SK-N-SH (cell line): ENCODE results near the gene CD244. TPM values are rescaled to one million over a fixed set of nuclear protein-coding genes. Genes with fewer than 3 reads are reported as not detected.
"Not testable (repeated sequence)": the region's sequence is repeated elsewhere in the genome, so short reads cannot be mapped to it uniquely, and the experiment has no call there.

ENCODE experiments used
- CTCF ChIA-PET: fragments of 300-600, 350-600 bp; formaldehyde crosslinking; extraction: SDS; loops from one replicate; lab custom pipeline; 2021; lab: Yijun Ruan, JAX
- POLR2A ChIA-PET: fragments of 350-600 bp; sonication (Branson Sonifier 250); formaldehyde crosslinking; extraction: SDS; loops from one replicate; lab custom pipeline; 2020; ENCODE audit warnings: antibody characterized with exemption, inconsistent platforms; lab: Yijun Ruan, JAX
- DNase-seq: peaks from one replicate; pipeline ENCODE4 v3.0.0; 2012
- H2AFZ ChIP-seq: fragments of 200-600 bp; sonication (generic); 2 replicates; pipeline ENCODE4 v1.8.1; 2016; ENCODE audit warnings: antibody characterized with exemption, mild to moderate bottlenecking, low read depth
- H3F3A ChIP-seq: fragments of 200-600 bp; sonication (generic); replicated peaks from 2 replicates; pipeline ENCODE3; 2016; ENCODE audit warnings: antibody characterized with exemption, mild to moderate bottlenecking; ENCODE audit not compliant: insufficient read depth
- H3K27ac ChIP-seq, 2 experiments: fragments of 200-500 bp in 1 of 2; fragments of 200-600 bp in 1 of 2; sonication (Bioruptor generic) in 1 of 2; sonication (generic), shearing (Covaris generic) in 1 of 2; 2 replicates each; pipeline versions ENCODE4 v1.5.1 to v1.6.1; 2014 to 2016; ENCODE audit warnings: low read depth in 2 of 2, inconsistent platforms in 1 of 2, low read length in 1 of 2, mild to moderate bottlenecking in 1 of 2, mixed read lengths in 1 of 2
- H3K27me3 ChIP-seq: fragments of 200-600 bp; sonication (generic), shearing (Covaris generic); 2 replicates; pipeline ENCODE4 v1.6.1; 2016; ENCODE audit warnings: mixed run types; ENCODE audit not compliant: insufficient read depth
- H3K36me3 ChIP-seq, 2 experiments: fragments of 200-500 bp in 1 of 2; fragments of 200-600 bp in 1 of 2; sonication (Bioruptor generic) in 1 of 2; sonication (generic) in 1 of 2; replicated peaks in 1 of 2; 2 replicates each; pipeline versions ENCODE3 to v1.5.1; 2014 to 2016; ENCODE audit warnings: low read length in 1 of 2, mild to moderate bottlenecking in 1 of 2; ENCODE audit not compliant: insufficient read depth in 2 of 2, control insufficient read depth in 1 of 2
- H3K4me1 ChIP-seq, 2 experiments: fragments of 200-500 bp in 1 of 2; fragments of 200-600 bp in 1 of 2; sonication (Bioruptor generic) in 1 of 2; sonication (generic), shearing (Covaris generic) in 1 of 2; 2 replicates each; pipeline versions ENCODE4 v1.5.1 to v1.6.1; 2014 to 2016; ENCODE audit warnings: low read depth in 1 of 2, low read length in 1 of 2, mixed run types in 1 of 2; ENCODE audit not compliant: insufficient read depth in 2 of 2, control insufficient read depth in 1 of 2
- H3K4me2 ChIP-seq: fragments of 200-600 bp; sonication (generic), shearing (Covaris generic); 2 replicates; pipeline ENCODE4 v1.6.1; 2017; ENCODE audit warnings: mixed run types
- H3K4me3 ChIP-seq, 2 experiments: fragments of 200-500 bp in 1 of 2; fragments of 200-600 bp in 1 of 2; sonication (Bioruptor generic) in 1 of 2; sonication (generic), shearing (Covaris generic) in 1 of 2; 2 replicates each; pipeline versions ENCODE4 v1.5.1 to v1.8.1; 2014 to 2016; ENCODE audit warnings: low read depth in 2 of 2, inconsistent platforms in 1 of 2, low read length in 1 of 2, mild to moderate bottlenecking in 1 of 2, mixed read lengths in 1 of 2, moderate library complexity in 1 of 2
- H3K79me2 ChIP-seq: fragments of 200-600 bp; sonication (generic); 2 replicates; pipeline ENCODE4 v1.8.1; 2017; ENCODE audit warnings: mild to moderate bottlenecking; ENCODE audit not compliant: insufficient read depth
- H3K9ac ChIP-seq: fragments of 200-600 bp; sonication (generic); 2 replicates; pipeline ENCODE4 v1.6.1; 2017; ENCODE audit warnings: mixed run types
- H3K9me2 ChIP-seq: fragments of 200-600 bp; sonication (generic); 2 replicates; pipeline ENCODE4 v1.6.1; 2017; ENCODE audit warnings: mixed run types
- H3K9me3 ChIP-seq: fragments of 200-600 bp; sonication (generic); 2 replicates; pipeline ENCODE4 v1.6.1; 2017; ENCODE audit warnings: mixed run types, mild to moderate bottlenecking, moderate library complexity
- H4K20me1 ChIP-seq: fragments of 200-600 bp; sonication (generic); 2 replicates; pipeline ENCODE4 v1.6.1; 2017; ENCODE audit warnings: mild to moderate bottlenecking, mixed run types; ENCODE audit not compliant: insufficient read depth
- FOXM1 ChIP-seq: IDR thresholded peaks from 2 replicates; pipeline ENCODE4 v1.4.0; 2012; ENCODE audit warnings: low read depth, mild to moderate bottlenecking
- NFIC ChIP-seq: IDR thresholded peaks from 2 replicates; pipeline ENCODE4 v1.4.0; 2012; ENCODE audit warnings: borderline replicate concordance
- NRF1 ChIP-seq: IDR thresholded peaks from 2 replicates; pipeline ENCODE4 v1.6.1; 2012; ENCODE audit warnings: low read depth, mild to moderate bottlenecking, low read length
- RCOR1 ChIP-seq: fragments of 150-350 bp; IDR thresholded peaks from 2 replicates; pipeline ENCODE4 v1.6.1; 2017; ENCODE audit warnings: antibody characterized with exemption, low read length
- RFX5 ChIP-seq: IDR thresholded peaks from 2 replicates; pipeline ENCODE4 v1.6.1; 2012; ENCODE audit warnings: mild to moderate bottlenecking, improper control_type of control experiment, low read length
- SIN3A ChIP-seq: IDR thresholded peaks from 2 replicates; pipeline ENCODE4 v1.6.1; 2012; ENCODE audit warnings: low read depth, mild to moderate bottlenecking, low read length, moderate library complexity, borderline replicate concordance
- TCF12 ChIP-seq: IDR thresholded peaks from 2 replicates; pipeline ENCODE4 v1.4.0; 2012
- YY1 ChIP-seq: IDR thresholded peaks from 2 replicates; pipeline ENCODE4 v1.4.0; 2012; ENCODE audit warnings: low read depth, mild to moderate bottlenecking
- WGBS: methylation state at CpG from one replicate; pipeline ENCODE4 v1.1.6; 2017; ENCODE audit warnings: low lambda C conversion rate; 5-methylcytosine and 5-hydroxymethylcytosine counted together
- polyA plus RNA-seq, 3 experiments: library from polyadenylated mRNA; depleted of rRNA; stranded (reverse); fragments of >200 nt; gene quantifications; 2 replicates each; pipeline ENCODE4 v1.2.3, GENCODE V29; 2012

The CD244 gene
- polyA plus RNA-seq, 1 of the 3 experiments (the other 2 are of a cell fraction) = not detected

DNA sequence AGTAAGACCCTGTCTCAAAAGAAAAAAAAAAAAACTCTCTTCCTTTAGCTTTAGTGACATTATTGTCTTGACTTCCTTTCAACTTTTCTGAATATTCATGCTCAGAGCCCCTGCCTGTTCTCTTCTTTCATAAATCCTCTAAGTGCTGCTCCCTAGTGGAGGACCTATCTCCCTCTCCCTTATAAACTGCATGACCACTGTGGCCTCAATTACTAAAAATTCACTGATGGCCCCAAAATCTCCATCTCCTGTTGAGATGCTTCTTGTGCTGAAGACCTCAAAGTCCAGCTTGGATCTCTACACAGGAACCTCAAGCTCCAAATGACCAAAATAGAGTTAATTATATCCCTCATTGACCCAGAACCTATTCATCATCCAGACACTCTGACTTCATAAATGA lies 14.5 kb upstream of the CD244 start:
- TF ChIP-seq FOXM1 (no peak), SIN3A (no peak), TCF12 (no peak), NFIC (no peak), RCOR1 (no peak)
- Histone ChIP-seq H4K20me1 (no peaks in the 10 kb centered on the region), H3K9ac (no peak overlapping the region), H3K9me3 (no peaks in the 10 kb centered on the region), H2AFZ (no peak overlapping the region), H3K79me2 (no peaks in the 10 kb centered on the region), H3K9me2 (no peaks in the 10 kb centered on the region), H3K4me3 (no peak overlapping the region), H3K36me3 (no peaks in the 10 kb centered on the region), H3F3A (no peaks in the 10 kb centered on the region), H3K27ac (no peak overlapping the region), H3K27me3 (peaks cover 11% of the 10 kb centered on the region; the same call in 1 of the 2 replicates), H3K4me2 (no peak overlapping the region), H3K4me1 (no peaks in the 10 kb centered on the region)
- ChIA-PET POLR2A (no interaction called here), CTCF (interaction anchor here (0.9 kb wide), 1 partner anchor 113 kb away, joined by 3 read pairs; no protein-coding TSS in a partner anchor)
- DNase-seq = no peak

DNA sequence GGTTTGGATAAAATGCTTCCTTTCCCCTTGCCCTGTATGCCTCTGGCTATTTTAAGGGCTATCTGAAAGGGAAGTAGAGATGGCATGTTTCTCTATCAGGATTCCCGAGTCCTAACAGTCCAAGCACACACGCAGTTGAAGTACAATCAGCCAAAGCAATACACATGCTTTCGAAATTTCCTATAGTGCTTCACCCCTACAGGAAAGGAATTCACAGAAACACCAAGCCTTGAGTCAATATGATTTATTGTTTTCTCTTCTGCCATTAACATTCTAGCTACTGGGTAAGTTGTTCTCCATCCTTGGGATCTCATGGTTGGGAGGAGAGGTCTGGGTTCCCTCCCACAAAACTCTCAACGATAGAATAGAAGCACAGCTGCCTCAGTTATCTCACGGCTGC lies 13.6 kb upstream of the CD244 start:
- Histone ChIP-seq H3K4me3 (no peak overlapping the region), H2AFZ (no peak overlapping the region), H3F3A (no peaks in the 10 kb centered on the region), H3K36me3 (no peaks in the 10 kb centered on the region), H4K20me1 (no peaks in the 10 kb centered on the region), H3K27ac (no peak overlapping the region), H3K27me3 (peaks cover 11% of the 10 kb centered on the region; the same call in 1 of the 2 replicates), H3K9me2 (no peaks in the 10 kb centered on the region), H3K9me3 (no peaks in the 10 kb centered on the region), H3K4me1 (no peaks in the 10 kb centered on the region), H3K79me2 (no peaks in the 10 kb centered on the region), H3K4me2 (no peak overlapping the region), H3K9ac (no peak overlapping the region)
- TF ChIP-seq RFX5 = no peak
- no peak for TF ChIP-seq YY1
- TF ChIP-seq TCF12 = no peak
- TF ChIP-seq NRF1 = no peak
- CTCF ChIA-PET = no interaction called here
- DNase-seq = no peak
- POLR2A ChIA-PET = no interaction called here
- WGBS = 24% methylated on average over 5 of the region's 5 CpGs

DNA sequence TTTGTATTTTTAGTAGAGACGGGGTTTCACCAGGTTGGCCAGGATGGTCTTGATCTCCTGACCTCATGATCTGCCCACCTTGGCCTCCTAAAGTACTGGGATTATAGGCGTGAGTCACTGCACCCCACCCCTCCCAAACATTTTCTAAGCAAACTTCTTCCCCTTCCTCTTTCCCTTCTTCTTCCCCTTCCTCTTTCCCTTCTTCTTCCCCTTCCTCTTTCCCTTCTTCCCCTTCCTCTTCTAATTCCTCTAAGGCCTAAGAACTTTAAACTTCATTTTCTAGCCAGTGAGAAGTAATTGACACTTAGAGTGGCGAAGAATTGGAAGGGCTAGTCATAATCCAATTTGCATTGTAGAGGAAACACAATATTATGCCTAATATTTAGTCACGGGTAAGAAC lies 12.9 kb upstream of the CD244 start:
- not testable (repeated sequence) for H3K9me2 ChIP-seq, H3K9ac ChIP-seq

More for the DNA sequence above, 12.9 kb upstream of the CD244 start:
- POLR2A ChIA-PET, H3K4me1 ChIP-seq, H2AFZ ChIP-seq, H3K79me2 ChIP-seq, H3K27ac ChIP-seq, H3K36me3 ChIP-seq, H4K20me1 ChIP-seq, H3K4me3 ChIP-seq, DNase-seq, H3K9me3 ChIP-seq, H3K4me2 ChIP-seq, H3F3A ChIP-seq: not testable (repeated sequence)
- CTCF ChIA-PET = interaction anchor here (2.2 kb wide), 1 partner anchor 9 kb away, joined by 7 read pairs; the partner anchor contains the start of gene ITLN1
- 8% methylated on average over 4 of the region's 4 CpGs for WGBS
- peaks cover 11% of the 10 kb centered on the region; the same call in 1 of the 2 replicates for H3K27me3 ChIP-seq
